Kidney epithelial cell (primary cell): Measurements from ENCODE around the gene YES1. TPM values are rescaled to one million over a fixed set of nuclear protein-coding genes. Genes with fewer than 3 reads are reported as not detected.
"Not testable (repeated sequence)": the region's sequence is repeated elsewhere in the genome, so short reads cannot be mapped to it uniquely, and the experiment has no call there.

ENCODE experiments used
- DNase-seq: peaks from one replicate; pipeline ENCODE4 v3.0.0-alpha.2; 2010; ENCODE audit warnings: low read depth
- H3K27me3 ChIP-seq: 2 replicates; pipeline ENCODE4 v1.6.0; 2011; ENCODE audit warnings: low read length; ENCODE audit not compliant: control insufficient read depth, insufficient read depth
- H3K36me3 ChIP-seq: 2 replicates; pipeline ENCODE4 v1.5.1; 2011; ENCODE audit warnings: low read length; ENCODE audit not compliant: control insufficient read depth, insufficient read depth
- H3K4me3 ChIP-seq: 2 replicates; pipeline ENCODE4 v1.5.1; 2011; ENCODE audit warnings: low read depth, mild to moderate bottlenecking, control low read depth, low read length
- total RNA-seq: library from RNA; depleted of rRNA; stranded (reverse); fragments of >200 nt; gene quantifications from 2 replicates; pipeline ENCODE4 v1.2.3, GENCODE V29; 2015
- TF ChIP-seq, protein P1 (sequence below): IDR thresholded peaks from 2 replicates; pipeline ENCODE4 v1.5.1; 2011; ENCODE audit warnings: mild to moderate bottlenecking, moderate library complexity, low read length, control low read depth, inconsistent platforms; ENCODE audit not compliant: insufficient read depth, poor library complexity, severe bottlenecking

The YES1 gene
- total RNA-seq, 1 donor from 2014 or later: 135 TPM

DNA sequence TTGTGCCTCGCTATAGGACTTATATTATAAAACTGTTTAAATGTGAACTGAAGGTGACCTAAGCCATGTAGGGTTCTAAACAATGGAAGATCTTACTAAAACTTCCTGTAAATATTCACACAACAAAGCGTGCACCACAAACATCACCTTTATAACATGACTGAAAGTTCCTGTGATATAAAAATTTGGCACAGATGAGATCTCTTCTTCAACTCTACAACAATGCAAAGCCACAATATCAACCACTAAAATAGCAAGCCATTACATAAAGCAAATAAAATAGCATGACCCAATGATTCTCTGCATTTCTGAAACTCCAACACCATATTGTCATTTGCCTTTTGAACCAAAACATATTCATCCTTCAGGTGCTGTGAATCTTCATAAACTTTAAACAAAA lies 3.5 kb downstream of the YES1 start:
- H3K27me3 ChIP-seq: no peaks in the 10 kb centered on the region
- H3K4me3 ChIP-seq: no peak overlapping the region
- no peaks in the 10 kb centered on the region for H3K36me3 ChIP-seq
- DNase-seq: no peak
- TF ChIP-seq, protein P1, sequence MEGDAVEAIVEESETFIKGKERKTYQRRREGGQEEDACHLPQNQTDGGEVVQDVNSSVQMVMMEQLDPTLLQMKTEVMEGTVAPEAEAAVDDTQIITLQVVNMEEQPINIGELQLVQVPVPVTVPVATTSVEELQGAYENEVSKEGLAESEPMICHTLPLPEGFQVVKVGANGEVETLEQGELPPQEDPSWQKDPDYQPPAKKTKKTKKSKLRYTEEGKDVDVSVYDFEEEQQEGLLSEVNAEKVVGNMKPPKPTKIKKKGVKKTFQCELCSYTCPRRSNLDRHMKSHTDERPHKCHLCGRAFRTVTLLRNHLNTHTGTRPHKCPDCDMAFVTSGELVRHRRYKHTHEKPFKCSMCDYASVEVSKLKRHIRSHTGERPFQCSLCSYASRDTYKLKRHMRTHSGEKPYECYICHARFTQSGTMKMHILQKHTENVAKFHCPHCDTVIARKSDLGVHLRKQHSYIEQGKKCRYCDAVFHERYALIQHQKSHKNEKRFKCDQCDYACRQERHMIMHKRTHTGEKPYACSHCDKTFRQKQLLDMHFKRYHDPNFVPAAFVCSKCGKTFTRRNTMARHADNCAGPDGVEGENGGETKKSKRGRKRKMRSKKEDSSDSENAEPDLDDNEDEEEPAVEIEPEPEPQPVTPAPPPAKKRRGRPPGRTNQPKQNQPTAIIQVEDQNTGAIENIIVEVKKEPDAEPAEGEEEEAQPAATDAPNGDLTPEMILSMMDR: no peak

DNA sequence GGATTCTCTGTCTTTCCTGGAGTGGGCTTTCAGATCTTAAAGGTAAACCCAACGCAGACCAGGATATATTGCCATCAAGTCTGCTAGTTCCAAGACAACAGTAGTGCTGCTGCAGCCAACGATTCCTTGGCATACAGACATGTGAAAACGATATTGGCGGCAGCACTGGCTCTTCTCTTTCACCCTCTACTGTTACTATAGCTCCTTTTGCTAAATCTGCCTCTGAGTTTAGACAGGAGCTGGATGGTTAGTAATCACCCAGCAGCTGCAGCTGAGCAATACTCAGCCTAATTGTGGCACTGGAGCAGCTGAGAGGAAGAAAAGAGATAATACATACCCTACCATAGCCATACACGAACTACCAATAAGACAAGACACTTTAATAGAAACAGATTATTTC lies 4.0 kb downstream of the YES1 start:
- no peak for DNase-seq

GRCh38 chr18:805755-806110 lies 6.3 kb downstream of the YES1 start:
- Histone ChIP-seq H3K36me3 (no peaks in the 10 kb centered on the region), H3K27me3 (no peaks in the 10 kb centered on the region), H3K4me3 (no peak overlapping the region)
- TF ChIP-seq, protein P1: no peak
- no peak for DNase-seq

More for the DNA sequence above, 4.0 kb downstream of the YES1 start:
- Histone ChIP-seq H3K36me3 (no peaks in the 10 kb centered on the region), H3K27me3 (no peaks in the 10 kb centered on the region), H3K4me3 (no peak overlapping the region)
- TF ChIP-seq, protein P1: no peak

- Histone ChIP-seq H3K4me3 (no peak overlapping the region), H3K36me3 (no peaks in the 10 kb centered on the region), H3K27me3 (no peaks in the 10 kb centered on the region)
- TF ChIP-seq, protein P1: no peak
- no peak for DNase-seq
Observed at GRCh38 chr18:805008-805754, 6.9 kb downstream of the YES1 start.

DNA sequence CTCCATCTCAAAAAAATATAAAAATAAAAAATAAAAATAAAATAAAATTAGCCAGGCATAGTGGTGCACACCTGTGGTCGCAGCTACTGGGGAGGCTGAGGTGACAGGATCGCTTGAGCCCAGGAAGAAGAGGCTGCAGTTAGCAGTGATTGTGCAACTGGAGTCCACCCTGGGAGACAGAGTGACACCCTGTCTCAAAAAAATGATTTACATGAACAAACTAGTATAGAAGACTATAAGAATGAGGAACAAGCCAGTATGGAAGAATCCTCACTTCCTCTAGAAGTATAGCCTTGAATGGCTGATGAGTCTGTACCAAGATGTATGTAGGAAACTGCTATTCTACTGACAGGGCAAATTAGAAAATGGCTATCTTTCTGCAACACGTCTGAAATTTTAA lies 10.9 kb downstream of the YES1 start:
- TF ChIP-seq, protein P1: no peak
- no peak overlapping the region for H3K4me3 ChIP-seq
- DNase-seq: no peak
- H3K36me3 ChIP-seq: no peaks in the 10 kb centered on the region
- H3K27me3 ChIP-seq: no peaks in the 10 kb centered on the region

DNA sequence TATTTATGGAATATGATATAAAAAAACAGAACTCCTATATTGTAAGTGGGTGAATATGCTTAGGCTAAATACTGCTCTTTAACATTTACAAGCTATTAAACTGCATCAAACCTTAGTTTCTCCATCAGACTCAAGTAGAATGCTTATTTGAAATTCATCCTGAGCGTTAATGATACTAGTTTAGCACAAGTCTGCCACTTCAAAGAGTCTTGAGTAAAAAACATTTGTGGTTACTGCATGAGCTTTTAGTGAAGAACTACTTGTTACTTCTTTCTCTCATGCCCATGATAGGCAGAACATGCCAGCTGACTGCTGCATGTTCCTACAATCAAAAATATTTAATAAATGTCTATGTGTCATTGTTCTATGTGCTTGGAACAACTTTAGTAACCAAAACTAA lies 12.1 kb downstream of the YES1 start:
- TF ChIP-seq, protein P1: no peak
- Histone ChIP-seq H3K27me3 (no peaks in the 10 kb centered on the region), H3K4me3 (no peak overlapping the region), H3K36me3 (no peaks in the 10 kb centered on the region)
- no peak for DNase-seq

DNA sequence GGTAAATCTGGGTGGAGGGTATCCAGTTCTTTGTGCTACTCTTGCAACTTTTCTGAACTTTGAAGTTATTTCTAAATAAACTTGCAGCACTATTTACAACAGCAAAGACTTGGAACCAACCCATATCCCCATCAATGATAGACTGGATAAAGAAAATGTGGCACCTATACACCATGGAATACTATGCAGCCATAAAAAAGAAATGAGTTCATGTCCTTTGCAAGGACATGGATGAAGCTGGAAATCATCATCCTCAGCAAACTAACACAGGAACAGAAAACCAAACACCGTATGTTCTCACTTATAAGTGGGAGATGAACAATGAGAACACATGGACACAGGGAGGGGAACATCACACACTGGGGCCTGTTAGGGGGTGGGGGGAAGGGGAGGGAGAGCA lies 16.7 kb downstream of the YES1 start:
- not testable (repeated sequence) for H3K36me3 ChIP-seq, DNase-seq, H3K27me3 ChIP-seq, H3K4me3 ChIP-seq
